Heart left ventricle (tissue), 13 donors: ENCODE data around the gene NTMT2.

Experiments used
- POLR2A ChIP-seq, 2 donors: fragments of 450-650 bp; IDR thresholded peaks; one replicate each; pipeline ENCODE4 v1.6.1; 2017; ENCODE audit warnings: antibody characterized with exemption in 2 of 2, mild to moderate bottlenecking in 2 of 2, moderate library complexity in 2 of 2
- TF ChIP-seq, protein P1 (sequence below), 12 donors: fragments of 200-600 bp; sonication (generic) in 4 of 12; IDR thresholded peaks; one replicate each; pipeline versions ENCODE4 v1.5.0 to v1.8.0; 2018 to 2022; ENCODE audit warnings: antibody characterized with exemption in 12 of 12, mild to moderate bottlenecking in 5 of 12
- donor health status: ischemic (EF 13 %, LVEDD 7.1; RV severe dilation, severe dysfunction).
- donor health status: DM: no; HTN: yes; CAD: no.
- donor health status: DM: no; HTN: no; CAD: no.
- donor health status: ischemic (EF 25% LVEDD 6.9; RV normal size, moderate dysfunction).
- donor health status: ischemic (EF 25% LVEDD 5.7; RV mildly dilated, moderate dysfunction).
- donor health status: ischemic (EF 35%, LVEDD 5.7; RV mildly dilated, moderate dysfunction).
- donor health status: nonischemic (EF 11% LVEDD 7.7; RV severe dilation, severe dysfunction).
- donor health status: DM: yes; HTN: yes; CAD: no.
- donor health status: PGD.
- donor health status: ischemic (EF 29% LVEDD 5.4; RV normal size, mild dysfunction).
- donor health status: nonischemic (EF 23%, LVEDD 6.1; RV moderate dilation, normal function).

DNA sequence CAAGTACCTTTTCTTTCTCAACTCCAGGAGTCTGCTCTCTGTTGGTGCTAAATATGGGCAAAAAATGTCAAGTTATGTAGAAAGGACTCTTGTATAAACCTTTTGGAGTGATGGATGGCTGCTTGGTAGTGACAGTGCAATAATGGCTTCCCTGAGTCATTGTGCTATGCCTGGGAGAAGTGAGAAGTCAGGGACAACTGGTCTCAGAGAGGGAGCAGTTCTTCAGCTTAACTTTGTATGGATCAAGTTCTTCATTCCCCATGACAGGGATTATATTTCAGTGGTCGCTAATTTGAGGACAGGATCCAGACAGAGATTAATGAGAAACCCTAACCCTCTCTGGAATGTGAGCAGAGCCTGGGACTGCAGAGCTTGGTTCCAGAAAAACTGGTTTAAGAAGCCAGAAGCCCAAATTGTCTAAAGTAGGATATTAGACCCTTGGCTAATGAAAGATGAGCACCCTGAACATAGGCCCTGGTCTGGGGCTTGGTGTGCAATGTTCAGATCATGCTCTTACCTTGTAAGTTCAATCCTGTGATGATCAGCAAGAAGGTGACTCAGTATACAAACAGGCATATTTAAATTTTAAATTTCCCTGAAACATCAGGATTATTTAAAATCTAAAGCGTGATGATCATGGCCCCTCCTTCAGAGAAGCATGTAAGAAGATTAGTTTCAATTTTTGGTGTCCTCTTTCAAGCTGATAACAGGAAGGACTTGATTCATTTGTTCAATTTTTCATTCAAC is 50.9 kb downstream of the NTMT2 start:
- TF ChIP-seq, protein P1, sequence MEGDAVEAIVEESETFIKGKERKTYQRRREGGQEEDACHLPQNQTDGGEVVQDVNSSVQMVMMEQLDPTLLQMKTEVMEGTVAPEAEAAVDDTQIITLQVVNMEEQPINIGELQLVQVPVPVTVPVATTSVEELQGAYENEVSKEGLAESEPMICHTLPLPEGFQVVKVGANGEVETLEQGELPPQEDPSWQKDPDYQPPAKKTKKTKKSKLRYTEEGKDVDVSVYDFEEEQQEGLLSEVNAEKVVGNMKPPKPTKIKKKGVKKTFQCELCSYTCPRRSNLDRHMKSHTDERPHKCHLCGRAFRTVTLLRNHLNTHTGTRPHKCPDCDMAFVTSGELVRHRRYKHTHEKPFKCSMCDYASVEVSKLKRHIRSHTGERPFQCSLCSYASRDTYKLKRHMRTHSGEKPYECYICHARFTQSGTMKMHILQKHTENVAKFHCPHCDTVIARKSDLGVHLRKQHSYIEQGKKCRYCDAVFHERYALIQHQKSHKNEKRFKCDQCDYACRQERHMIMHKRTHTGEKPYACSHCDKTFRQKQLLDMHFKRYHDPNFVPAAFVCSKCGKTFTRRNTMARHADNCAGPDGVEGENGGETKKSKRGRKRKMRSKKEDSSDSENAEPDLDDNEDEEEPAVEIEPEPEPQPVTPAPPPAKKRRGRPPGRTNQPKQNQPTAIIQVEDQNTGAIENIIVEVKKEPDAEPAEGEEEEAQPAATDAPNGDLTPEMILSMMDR (IDR thresholded peaks at IDR 0.05): no peak
- TF ChIP-seq POLR2A (IDR thresholded peaks at IDR 0.05): no peak
